ENCODE data around the gene CNOT3.

Gene CNOT3

DNA sequence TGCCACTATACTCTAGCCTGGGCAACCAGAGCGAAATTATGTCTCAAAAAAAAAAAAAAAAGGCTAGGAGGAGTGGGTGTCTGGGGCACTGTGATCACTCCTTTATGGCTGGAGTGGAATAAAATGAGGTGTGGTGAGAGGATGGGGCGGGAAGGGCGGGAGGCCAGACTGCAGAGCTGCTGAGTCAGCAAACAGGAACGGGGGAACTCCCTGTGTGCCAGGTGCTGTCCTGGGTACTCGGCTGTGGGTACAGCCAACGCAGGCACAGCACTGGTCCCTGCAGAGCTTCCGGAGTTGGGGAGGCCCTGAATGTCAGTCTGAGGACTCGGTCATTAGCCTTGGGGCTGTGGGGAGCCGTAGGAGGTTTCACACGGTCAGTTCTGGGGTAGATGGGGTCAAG lies 16.3 kb upstream of the CNOT3 start:
- no peak for DNase-seq (ENCODE audit: low read depth)

DNA sequence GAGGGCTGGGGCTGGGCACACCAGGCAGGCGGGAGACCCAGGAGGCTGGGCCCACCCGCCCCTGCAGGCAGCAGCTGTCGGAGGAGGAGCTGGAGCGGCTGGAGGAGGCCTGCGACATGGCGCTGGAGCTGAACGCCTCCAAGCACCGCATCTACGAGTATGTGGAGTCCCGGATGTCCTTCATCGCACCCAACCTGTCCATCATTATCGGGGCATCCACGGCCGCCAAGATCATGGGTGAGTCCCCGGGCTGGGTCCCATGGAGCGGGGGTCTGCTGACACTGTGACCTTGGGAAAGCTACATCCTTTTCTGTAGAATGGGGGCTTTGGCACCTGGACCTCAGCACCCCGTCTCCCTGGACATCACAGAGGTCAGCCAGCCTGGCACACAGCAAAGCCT lies 13.9 kb upstream of the CNOT3 start:
- no peak for DNase-seq (ENCODE audit: low read depth)

DNA sequence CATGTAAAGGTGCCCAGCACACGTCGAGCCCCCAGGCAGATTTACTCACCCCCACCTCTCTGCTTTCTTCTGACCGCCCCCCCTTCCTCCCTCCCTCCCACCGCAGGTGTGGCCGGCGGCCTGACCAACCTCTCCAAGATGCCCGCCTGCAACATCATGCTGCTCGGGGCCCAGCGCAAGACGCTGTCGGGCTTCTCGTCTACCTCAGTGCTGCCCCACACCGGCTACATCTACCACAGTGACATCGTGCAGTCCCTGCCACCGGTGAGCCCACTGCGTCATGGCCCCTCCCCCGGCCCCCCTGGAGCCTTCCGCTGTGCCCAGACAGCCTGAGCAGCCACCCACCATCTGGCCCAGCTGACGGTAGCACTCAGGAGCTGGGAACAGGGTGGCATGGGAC lies 13.2 kb upstream of the CNOT3 start:
- DNase-seq (ENCODE audit: low read depth): no peak

GRCh38 chr19:54125713-54126112 lies 11.8 kb upstream of the CNOT3 start:
- no peak for DNase-seq (ENCODE audit: low read depth)

- DNase-seq (ENCODE audit: low read depth): no peak
Observed at GRCh38 chr19:54127688-54128440, 9.7 kb upstream of the CNOT3 start.

DNA sequence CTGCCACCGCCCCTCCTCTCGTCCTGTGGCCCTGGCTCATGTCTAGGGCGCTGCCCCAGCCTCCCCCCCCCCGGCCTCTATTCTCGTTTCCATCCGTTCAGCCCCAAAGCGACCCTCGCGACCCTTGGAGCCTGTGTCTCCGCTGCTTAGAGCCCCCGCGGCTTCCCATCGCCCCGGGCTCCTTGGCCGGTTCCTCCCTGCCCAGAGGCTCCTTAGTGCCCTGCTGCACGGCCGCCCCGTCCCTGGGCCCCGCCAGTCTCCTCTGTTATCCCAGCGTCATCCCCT lies 9.2 kb upstream of the CNOT3 start:
- no peak for DNase-seq (ENCODE audit: low read depth)

DNA sequence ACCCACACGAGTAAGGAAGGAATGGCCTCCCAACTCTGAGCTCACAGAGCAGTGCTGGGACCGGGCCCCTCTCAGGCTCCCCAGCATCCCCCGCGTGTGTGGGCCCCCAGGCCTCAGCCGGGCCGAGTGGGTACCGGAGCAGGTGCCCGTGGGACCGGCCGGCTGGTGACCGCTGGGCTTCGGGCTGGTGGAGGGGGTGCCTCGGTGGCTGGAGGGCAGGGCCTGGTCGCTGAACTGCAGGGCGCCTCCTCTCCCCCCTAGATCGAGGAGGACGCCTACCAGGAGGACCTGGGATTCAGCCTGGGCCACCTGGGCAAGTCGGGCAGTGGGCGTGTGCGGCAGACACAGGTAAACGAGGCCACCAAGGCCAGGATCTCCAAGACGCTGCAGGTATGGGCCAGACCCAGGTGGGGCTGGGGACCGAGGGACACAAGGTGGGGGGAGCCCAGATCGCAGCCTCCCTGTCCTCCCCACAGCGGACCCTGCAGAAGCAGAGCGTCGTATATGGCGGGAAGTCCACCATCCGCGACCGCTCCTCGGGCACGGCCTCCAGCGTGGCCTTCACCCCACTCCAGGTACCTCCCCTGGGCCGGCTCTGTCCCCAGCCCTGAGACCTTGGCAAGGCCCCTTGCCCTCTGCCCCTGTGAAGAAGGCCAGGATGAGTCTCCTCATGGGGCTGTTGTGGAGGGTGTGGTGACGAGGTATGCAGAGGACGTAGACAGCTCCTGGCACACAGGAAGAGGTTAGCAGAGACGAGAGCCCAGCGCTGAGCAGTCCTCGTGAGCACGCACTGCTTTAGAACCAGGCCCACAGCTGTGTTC lies 8.6 kb upstream of the CNOT3 start:
- DNase-seq (ENCODE audit: low read depth): no peak

- DNase-seq (ENCODE audit: low read depth): no peak
Observed at GRCh38 chr19:54129617-54129996, 8.0 kb upstream of the CNOT3 start.

DNA sequence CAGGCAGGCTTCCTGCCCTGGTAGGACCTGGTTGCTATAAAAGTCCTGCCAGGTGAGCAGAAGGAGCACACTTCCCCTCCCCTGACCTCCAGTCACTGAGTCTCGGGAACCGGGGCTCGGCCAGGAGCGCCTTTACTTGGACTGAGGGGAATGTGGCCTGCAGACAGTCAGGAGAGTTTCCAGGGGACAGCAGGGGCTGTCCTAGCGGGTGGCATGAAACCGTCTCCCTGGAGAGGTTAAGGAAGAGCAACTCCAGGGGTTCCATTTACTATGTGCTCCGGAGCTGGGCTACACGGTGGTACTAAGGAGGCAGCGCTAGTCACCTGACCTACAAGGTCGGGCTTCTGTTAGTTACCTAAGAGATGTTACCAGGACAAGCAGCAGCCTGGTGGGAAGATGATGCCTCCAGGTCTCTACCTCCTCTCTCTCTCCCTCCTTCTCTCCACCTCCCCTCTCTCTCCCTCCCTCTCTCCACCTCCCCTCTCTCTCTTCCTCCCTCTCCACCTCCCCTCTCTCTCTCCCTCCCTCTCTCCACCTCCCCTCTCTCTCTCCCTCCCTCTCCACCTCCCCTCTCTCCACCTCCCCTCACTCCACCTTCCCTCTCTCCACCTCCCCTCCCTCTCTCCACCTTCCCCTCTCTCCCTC lies 4.1 kb upstream of the CNOT3 start:
- no peak for DNase-seq (ENCODE audit: low read depth)

- no peak for DNase-seq (ENCODE audit: low read depth)
Observed at GRCh38 chr19:54133957-54134590, 3.5 kb upstream of the CNOT3 start.

DNA sequence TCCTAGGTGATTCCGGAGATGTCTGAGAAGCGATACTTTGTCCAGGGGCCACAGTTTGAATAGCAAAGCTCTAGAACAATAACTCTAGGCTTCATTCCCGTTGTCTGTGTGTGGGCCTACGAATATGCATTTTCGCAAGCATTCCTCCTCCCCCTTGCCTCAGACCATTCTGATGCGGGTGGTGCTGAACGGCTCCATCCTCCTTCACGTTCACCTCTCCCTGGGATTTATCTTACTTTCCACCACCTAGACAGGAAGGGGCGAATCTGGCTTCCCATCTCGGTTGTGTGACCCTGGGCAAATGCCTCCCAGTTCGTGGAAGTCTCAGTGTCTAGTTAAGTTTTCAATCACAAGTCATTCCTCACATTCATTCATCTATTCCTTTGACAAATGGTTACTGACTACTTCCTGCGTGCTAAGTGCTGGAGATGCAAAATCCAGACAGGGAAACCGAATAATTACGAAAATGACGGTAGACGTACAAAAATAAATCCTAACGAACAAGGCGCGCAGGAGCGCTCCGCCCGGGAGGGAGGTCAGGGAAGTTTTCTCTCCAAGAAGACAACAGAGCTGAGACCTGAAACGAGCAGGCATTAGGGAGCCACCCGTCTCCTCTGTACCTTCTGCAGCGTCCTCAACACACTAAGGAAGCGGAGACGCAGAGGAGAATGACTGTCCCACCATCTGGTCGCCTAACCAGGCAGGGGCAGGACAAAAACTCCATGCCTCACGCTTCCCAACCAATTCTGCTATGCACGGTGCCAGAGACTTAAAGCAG lies 1.3 kb upstream of the CNOT3 start:
- no peak for DNase-seq (ENCODE audit: low read depth)

GRCh38 chr19:54136864-54137698 lies 481 bp upstream of the CNOT3 start:
- DNase-seq (ENCODE audit: low read depth): peak; percentile 98

DNA sequence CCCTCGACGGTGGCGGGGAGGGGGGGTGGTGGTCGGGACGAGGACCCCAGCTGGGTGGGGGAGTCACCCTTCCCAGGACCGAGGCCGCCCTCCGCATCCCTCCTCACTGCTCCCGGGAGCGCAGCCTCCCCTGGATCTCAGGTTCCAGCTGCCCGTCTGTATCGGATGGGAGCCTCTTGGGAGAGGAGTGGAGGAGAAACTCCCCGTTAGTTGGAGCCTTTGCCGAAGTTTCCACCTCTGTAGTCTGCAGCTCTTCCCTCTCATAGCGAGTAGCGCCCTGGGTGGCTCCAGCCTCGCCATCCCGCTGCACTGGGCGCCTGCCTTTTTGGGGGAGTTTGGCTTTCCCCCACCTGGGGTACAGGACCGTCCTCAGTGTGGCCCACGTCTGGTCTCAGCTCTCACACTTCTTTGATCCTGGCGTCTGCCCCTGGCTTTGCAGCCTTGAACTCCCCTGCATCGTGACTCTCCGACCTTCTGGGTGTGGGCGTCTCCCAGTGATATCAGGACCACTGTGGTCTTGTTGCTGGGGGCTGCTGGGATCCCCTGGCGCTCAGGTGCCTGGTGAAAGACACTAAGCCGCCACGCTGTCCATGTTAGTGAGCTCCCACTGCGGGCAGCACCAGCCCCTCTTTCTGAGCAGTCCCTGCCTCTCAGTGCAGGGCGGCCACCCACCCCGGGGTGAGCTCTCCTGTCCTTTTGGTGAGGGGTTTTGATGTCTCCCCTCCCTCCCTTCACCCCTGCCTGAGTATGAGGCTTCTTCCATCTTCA lies 1.1 kb downstream of the CNOT3 start:
- no peak for DNase-seq (ENCODE audit: low read depth)

DNA sequence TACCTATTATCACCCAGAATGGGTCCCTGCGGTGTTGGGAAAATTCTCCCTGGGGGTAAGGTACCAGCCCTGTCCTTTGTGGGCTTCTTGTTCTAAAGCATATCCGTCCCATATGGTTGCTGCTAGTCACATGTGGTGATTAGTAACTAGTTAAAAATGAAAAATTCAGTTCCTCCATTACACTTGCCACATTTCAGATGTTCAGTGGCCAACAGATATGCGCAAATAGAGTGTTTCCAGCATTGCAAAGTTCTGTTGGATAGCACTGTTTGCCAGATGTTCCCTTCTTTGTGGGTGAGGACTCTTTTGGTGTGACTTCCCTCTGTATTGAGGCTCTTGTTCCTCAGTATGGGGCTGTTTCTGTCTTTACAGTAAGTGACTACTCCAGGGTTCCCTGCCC lies 3.8 kb downstream of the CNOT3 start:
- no peak for DNase-seq (ENCODE audit: low read depth)

DNA sequence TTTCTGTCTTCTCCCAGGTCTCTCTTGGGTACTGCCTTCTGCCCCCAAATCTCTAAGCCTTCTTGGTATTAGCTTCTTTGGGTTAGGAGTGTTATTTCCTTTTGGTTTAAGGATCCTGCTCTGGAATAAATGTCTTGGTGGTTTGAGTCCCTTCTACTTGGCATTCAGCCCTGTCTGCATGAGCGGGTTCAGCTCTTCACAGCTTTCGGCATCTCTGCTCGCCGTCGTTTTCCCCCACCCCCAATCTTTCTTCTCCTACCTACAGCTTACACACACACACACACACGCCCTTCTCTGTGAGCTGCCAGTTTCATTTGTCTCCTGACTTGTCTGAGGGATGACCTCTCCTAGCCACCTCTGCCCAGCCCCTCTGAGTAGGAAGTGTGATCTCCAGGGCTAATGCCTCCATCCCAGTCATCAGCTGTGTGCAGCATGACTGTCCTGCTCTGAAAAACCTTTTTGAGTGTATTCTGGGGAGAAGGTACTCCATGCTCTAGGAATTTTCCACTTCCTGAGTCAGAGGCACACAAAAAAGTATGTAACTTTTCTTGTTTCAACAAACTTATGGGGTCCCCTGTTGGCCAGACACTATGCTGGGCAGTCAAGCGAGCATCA lies 4.7 kb downstream of the CNOT3 start:
- no peak for DNase-seq (ENCODE audit: low read depth)

GRCh38 chr19:54145541-54146158 lies 8.1 kb downstream of the CNOT3 start:
- DNase-seq (ENCODE audit: low read depth): no peak

DNA sequence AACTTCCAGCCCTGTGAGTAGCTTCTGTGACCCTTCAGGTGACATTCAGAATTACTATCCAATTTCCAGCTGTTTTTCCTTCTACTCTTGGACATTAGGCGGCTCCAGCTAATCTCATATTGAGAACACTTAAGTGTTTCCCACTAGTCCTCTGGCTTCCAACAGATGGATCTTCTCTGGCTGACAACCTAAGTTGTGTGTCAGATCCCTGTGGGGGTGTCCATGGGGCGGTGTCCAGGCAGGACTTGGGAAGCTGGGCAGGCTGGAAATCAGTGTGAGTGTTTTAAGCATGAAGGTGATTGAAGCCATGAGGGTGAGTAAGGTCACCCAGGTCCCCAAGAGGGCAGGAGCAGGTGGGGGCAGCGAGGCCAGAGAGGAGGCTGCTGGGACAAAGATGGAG lies 10.1 kb downstream of the CNOT3 start:
- DNase-seq (ENCODE audit: low read depth): no peak

DNA sequence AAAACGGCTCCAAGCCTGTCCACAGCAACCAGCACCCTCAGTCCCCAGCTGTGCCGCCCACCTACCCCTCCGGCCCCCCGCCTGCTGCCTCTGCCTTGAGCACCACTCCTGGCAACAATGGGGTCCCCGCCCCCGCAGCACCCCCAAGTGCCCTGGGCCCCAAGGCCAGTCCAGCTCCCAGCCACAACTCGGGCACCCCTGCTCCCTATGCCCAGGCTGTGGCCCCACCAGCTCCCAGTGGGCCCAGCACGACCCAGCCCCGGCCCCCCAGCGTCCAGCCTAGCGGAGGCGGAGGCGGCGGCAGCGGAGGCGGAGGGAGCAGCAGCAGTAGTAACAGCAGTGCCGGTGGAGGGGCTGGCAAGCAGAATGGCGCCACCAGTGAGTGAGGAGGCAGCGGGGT lies 10.6 kb downstream of the CNOT3 start:
- no peak for DNase-seq (ENCODE audit: low read depth)

GRCh38 chr19:54149021-54149812 lies 11.7 kb downstream of the CNOT3 start:
- no peak for DNase-seq (ENCODE audit: low read depth)

Measured in activated T-cell treated with anti-CD3 and anti-CD28 coated beads for 24 hours (primary cell).